ENCODE measurements around the gene WDFY3. TPM values are rescaled to one million over a fixed set of nuclear protein-coding genes. Genes with fewer than 3 reads are reported as not detected.
A peak's percentile ranks its signal among the peaks of the same experiment; 100 is the strongest.

Gene WDFY3
- total RNA-seq, 1 donor from 2014 or later: 89.5 TPM

- H3K9me3 Mint-ChIP-seq (ENCODE audit: unreplicated experiment): no peaks in the 10 kb centered on the region
- no peak overlapping the region for H3K27ac Mint-ChIP-seq (ENCODE audit: unreplicated experiment)
- H3K4me3 ChIP-seq (ENCODE audit: insufficient read depth, low read depth, low read length): no peak overlapping the region
- H3K36me3 ChIP-seq (ENCODE audit: insufficient read depth, low read length): peaks cover 28% of the 10 kb centered on the region
- no peaks in the 10 kb centered on the region for H3K27me3 ChIP-seq (ENCODE audit: insufficient read depth, low read length)
- no peak overlapping the region for H3K9ac ChIP-seq (ENCODE audit: low read length)
- no peaks in the 10 kb centered on the region for H3K4me1 Mint-ChIP-seq (ENCODE audit: low read depth, unreplicated experiment)
- H2AFZ ChIP-seq (ENCODE audit: low read depth, low read length): no peak overlapping the region
- H3K4me3 Mint-ChIP-seq (ENCODE audit: unreplicated experiment): no peak overlapping the region
- H3K79me2 ChIP-seq (ENCODE audit: insufficient read depth, low read length): no peaks in the 10 kb centered on the region
- no peaks in the 10 kb centered on the region for H3K9me3 ChIP-seq (ENCODE audit: insufficient read depth, low read depth, low read length)
- no peak for TF ChIP-seq CTCF (IDR thresholded peaks at IDR 0.05; ENCODE audit: insufficient read depth, low read depth, low read length)
- TF ChIP-seq EZH2 (IDR thresholded peaks at IDR 0.05; ENCODE audit: insufficient read depth, low read length): no peak
- H4K20me1 ChIP-seq (ENCODE audit: insufficient read depth, low read length): no peaks in the 10 kb centered on the region
- H3K27ac ChIP-seq (ENCODE audit: low read depth, low read length): no peak overlapping the region
- DNase-seq (ENCODE audit: low read depth) (no peak), FAIRE-seq (no peak)
- no peak overlapping the region for H3K4me2 ChIP-seq (ENCODE audit: low read length)
- no peaks in the 10 kb centered on the region for H3K4me1 ChIP-seq (ENCODE audit: insufficient read depth, low read length)
- peaks cover 14% of the 10 kb centered on the region for H3K36me3 Mint-ChIP-seq (ENCODE audit: low read depth, unreplicated experiment)
- H3K27me3 Mint-ChIP-seq (ENCODE audit: low read depth, unreplicated experiment): no peaks in the 10 kb centered on the region
Measured at GRCh38 chr4:84734037-84734436, 232.5 kb downstream of the WDFY3 start.

GRCh38 chr4:84733343-84734033, 233.0 kb downstream of the WDFY3 start:
- H3K9me3 Mint-ChIP-seq (ENCODE audit: unreplicated experiment): no peaks in the 10 kb centered on the region
- Histone ChIP-seq H3K4me2 (ENCODE audit: low read length) (no peak overlapping the region), H4K20me1 (ENCODE audit: insufficient read depth, low read length) (no peaks in the 10 kb centered on the region), H3K27me3 (ENCODE audit: insufficient read depth, low read length) (no peaks in the 10 kb centered on the region), H3K9ac (ENCODE audit: low read length) (no peak overlapping the region), H3K4me1 (ENCODE audit: insufficient read depth, low read length) (no peaks in the 10 kb centered on the region), H2AFZ (ENCODE audit: low read depth, low read length) (no peak overlapping the region), H3K9me3 (ENCODE audit: insufficient read depth, low read depth, low read length) (no peaks in the 10 kb centered on the region), H3K4me3 (ENCODE audit: insufficient read depth, low read depth, low read length) (no peak overlapping the region), H3K27ac (ENCODE audit: low read depth, low read length) (no peak overlapping the region), H3K36me3 (ENCODE audit: insufficient read depth, low read length) (peaks cover 24% of the 10 kb centered on the region), H3K79me2 (ENCODE audit: insufficient read depth, low read length) (no peaks in the 10 kb centered on the region)
- peaks cover 12% of the 10 kb centered on the region for H3K36me3 Mint-ChIP-seq (ENCODE audit: low read depth, unreplicated experiment)
- no peaks in the 10 kb centered on the region for H3K27me3 Mint-ChIP-seq (ENCODE audit: low read depth, unreplicated experiment)
- no peak overlapping the region for H3K4me3 Mint-ChIP-seq (ENCODE audit: unreplicated experiment)
- H3K4me1 Mint-ChIP-seq (ENCODE audit: low read depth, unreplicated experiment): no peaks in the 10 kb centered on the region
- no peak for DNase-seq (ENCODE audit: low read depth)
- FAIRE-seq: no peak
- H3K27ac Mint-ChIP-seq (ENCODE audit: unreplicated experiment): no peak overlapping the region
- TF ChIP-seq CTCF (IDR thresholded peaks at IDR 0.05; ENCODE audit: insufficient read depth, low read depth, low read length) (no peak), EZH2 (IDR thresholded peaks at IDR 0.05; ENCODE audit: insufficient read depth, low read length) (no peak)

- no peak overlapping the region for H3K4me3 Mint-ChIP-seq (ENCODE audit: unreplicated experiment)
- H4K20me1 ChIP-seq (ENCODE audit: insufficient read depth, low read length): no peaks in the 10 kb centered on the region
Measured at GRCh38 chr4:84730375-84730774, 236.1 kb downstream of the WDFY3 start.

More at GRCh38 chr4:84730375-84730774, 236.1 kb downstream of the WDFY3 start:
- no peaks in the 10 kb centered on the region for H3K9me3 Mint-ChIP-seq (ENCODE audit: unreplicated experiment)
- H3K27me3 Mint-ChIP-seq (ENCODE audit: low read depth, unreplicated experiment): no peaks in the 10 kb centered on the region
- no peak for DNase-seq (ENCODE audit: low read depth)
- peak; percentile 47 for FAIRE-seq
- H3K27ac ChIP-seq (ENCODE audit: low read depth, low read length): no peak overlapping the region
- TF ChIP-seq EZH2 (IDR thresholded peaks at IDR 0.05; ENCODE audit: insufficient read depth, low read length) (no peak), CTCF (IDR thresholded peaks at IDR 0.05; ENCODE audit: insufficient read depth, low read depth, low read length) (no peak)
- H2AFZ ChIP-seq (ENCODE audit: low read depth, low read length): no peak overlapping the region
- H3K36me3 ChIP-seq (ENCODE audit: insufficient read depth, low read length): peaks cover 14% of the 10 kb centered on the region
- no peak overlapping the region for H3K27ac Mint-ChIP-seq (ENCODE audit: unreplicated experiment)
- no peaks in the 10 kb centered on the region for H3K79me2 ChIP-seq (ENCODE audit: insufficient read depth, low read length)
- H3K4me1 ChIP-seq (ENCODE audit: insufficient read depth, low read length): no peaks in the 10 kb centered on the region
- H3K27me3 ChIP-seq (ENCODE audit: insufficient read depth, low read length): no peaks in the 10 kb centered on the region
- H3K4me3 ChIP-seq (ENCODE audit: insufficient read depth, low read depth, low read length): no peak overlapping the region
- H3K4me2 ChIP-seq (ENCODE audit: low read length): no peak overlapping the region
- H3K4me1 Mint-ChIP-seq (ENCODE audit: low read depth, unreplicated experiment): no peaks in the 10 kb centered on the region
- no peak overlapping the region for H3K9ac ChIP-seq (ENCODE audit: low read length)
- peaks cover 9% of the 10 kb centered on the region for H3K36me3 Mint-ChIP-seq (ENCODE audit: low read depth, unreplicated experiment)
- no peaks in the 10 kb centered on the region for H3K9me3 ChIP-seq (ENCODE audit: insufficient read depth, low read depth, low read length)
